ENCODE measurements around the gene TMEM139.

Gene TMEM139

GRCh38 chr7:143269251-143269650 lies 15.5 kb upstream of the TMEM139 start:
- no peaks in the 10 kb centered on the region for H3K9me3 ChIP-seq (ENCODE audit: insufficient read depth, low read length)
- H3K36me3 ChIP-seq (ENCODE audit: insufficient read depth, insufficient read length, low read length): peaks cover 11% of the 10 kb centered on the region
- H3K27me3 ChIP-seq (ENCODE audit: insufficient read depth, insufficient read length): no peaks in the 10 kb centered on the region
- TF ChIP-seq YY1 (IDR thresholded peaks at IDR 0.05; ENCODE audit: insufficient read depth, insufficient read length) (no peak), SUZ12 (IDR thresholded peaks at IDR 0.05; ENCODE audit: extremely low read depth, insufficient read depth, insufficient read length) (no peak), ZNF274 (IDR thresholded peaks at IDR 0.05; ENCODE audit: low read depth, low read length) (no peak)
- H3K4me1 ChIP-seq (ENCODE audit: insufficient read depth, insufficient read length): no peaks in the 10 kb centered on the region
- no peak overlapping the region for H3K9ac ChIP-seq (ENCODE audit: insufficient read length, low read depth)
- DNase-seq (ENCODE audit: low read depth, low spot score): no peak
- no peak overlapping the region for H3K4me3 ChIP-seq (ENCODE audit: insufficient read length, low read depth)

GRCh38 chr7:143271240-143271639 lies 13.5 kb upstream of the TMEM139 start:
- no peak for TF ChIP-seq ZNF274 (IDR thresholded peaks at IDR 0.05; ENCODE audit: low read depth, low read length)
- no peak for TF ChIP-seq YY1 (IDR thresholded peaks at IDR 0.05; ENCODE audit: insufficient read depth, insufficient read length)
- no peak for TF ChIP-seq SUZ12 (IDR thresholded peaks at IDR 0.05; ENCODE audit: extremely low read depth, insufficient read depth, insufficient read length)
- Histone ChIP-seq H3K9me3 (ENCODE audit: insufficient read depth, low read length) (no peaks in the 10 kb centered on the region), H3K36me3 (ENCODE audit: insufficient read depth, insufficient read length, low read length) (peaks cover 8% of the 10 kb centered on the region), H3K27me3 (ENCODE audit: insufficient read depth, insufficient read length) (no peaks in the 10 kb centered on the region), H3K9ac (ENCODE audit: insufficient read length, low read depth) (no peak overlapping the region), H3K4me1 (ENCODE audit: insufficient read depth, insufficient read length) (no peaks in the 10 kb centered on the region), H3K4me3 (ENCODE audit: insufficient read length, low read depth) (no peak overlapping the region)
- DNase-seq (ENCODE audit: low read depth, low spot score): no peak

GRCh38 chr7:143272871-143273270 lies 11.9 kb upstream of the TMEM139 start:
- DNase-seq (ENCODE audit: low read depth, low spot score): no peak
- Histone ChIP-seq H3K4me3 (ENCODE audit: insufficient read length, low read depth) (no peak overlapping the region), H3K9ac (ENCODE audit: insufficient read length, low read depth) (no peak overlapping the region), H3K4me1 (ENCODE audit: insufficient read depth, insufficient read length) (no peaks in the 10 kb centered on the region), H3K27me3 (ENCODE audit: insufficient read depth, insufficient read length) (no peaks in the 10 kb centered on the region), H3K9me3 (ENCODE audit: insufficient read depth, low read length) (no peaks in the 10 kb centered on the region), H3K36me3 (ENCODE audit: insufficient read depth, insufficient read length, low read length) (peaks cover 4% of the 10 kb centered on the region)
- TF ChIP-seq YY1 (IDR thresholded peaks at IDR 0.05; ENCODE audit: insufficient read depth, insufficient read length) (no peak), ZNF274 (IDR thresholded peaks at IDR 0.05; ENCODE audit: low read depth, low read length) (no peak), SUZ12 (IDR thresholded peaks at IDR 0.05; ENCODE audit: extremely low read depth, insufficient read depth, insufficient read length) (no peak)

- TF ChIP-seq ZNF274 (IDR thresholded peaks at IDR 0.05; ENCODE audit: low read depth, low read length) (no peak), SUZ12 (IDR thresholded peaks at IDR 0.05; ENCODE audit: extremely low read depth, insufficient read depth, insufficient read length) (no peak), YY1 (IDR thresholded peaks at IDR 0.05; ENCODE audit: insufficient read depth, insufficient read length) (no peak)
- Histone ChIP-seq H3K4me1 (ENCODE audit: insufficient read depth, insufficient read length) (no peaks in the 10 kb centered on the region), H3K9me3 (ENCODE audit: insufficient read depth, low read length) (no peaks in the 10 kb centered on the region), H3K36me3 (ENCODE audit: insufficient read depth, insufficient read length, low read length) (no peaks in the 10 kb centered on the region), H3K9ac (ENCODE audit: insufficient read length, low read depth) (no peak overlapping the region), H3K27me3 (ENCODE audit: insufficient read depth, insufficient read length) (no peaks in the 10 kb centered on the region), H3K4me3 (ENCODE audit: insufficient read length, low read depth) (no peak overlapping the region)
- DNase-seq (ENCODE audit: low read depth, low spot score): no peak
Observed at GRCh38 chr7:143279186-143280098, 5.3 kb upstream of the TMEM139 start.

- no peak overlapping the region for H3K9ac ChIP-seq (ENCODE audit: insufficient read length, low read depth)
- no peaks in the 10 kb centered on the region for H3K27me3 ChIP-seq (ENCODE audit: insufficient read depth, insufficient read length)
- no peak for DNase-seq (ENCODE audit: low read depth, low spot score)
- TF ChIP-seq SUZ12 (IDR thresholded peaks at IDR 0.05; ENCODE audit: extremely low read depth, insufficient read depth, insufficient read length) (no peak), ZNF274 (IDR thresholded peaks at IDR 0.05; ENCODE audit: low read depth, low read length) (no peak), YY1 (IDR thresholded peaks at IDR 0.05; ENCODE audit: insufficient read depth, insufficient read length) (no peak)
- H3K4me3 ChIP-seq (ENCODE audit: insufficient read length, low read depth): no peak overlapping the region
- H3K36me3 ChIP-seq (ENCODE audit: insufficient read depth, insufficient read length, low read length): no peaks in the 10 kb centered on the region
- H3K4me1 ChIP-seq (ENCODE audit: insufficient read depth, insufficient read length): peaks cover 2% of the 10 kb centered on the region
- H3K9me3 ChIP-seq (ENCODE audit: insufficient read depth, low read length): no peaks in the 10 kb centered on the region
Observed at GRCh38 chr7:143280160-143280559, 4.6 kb upstream of the TMEM139 start.

GRCh38 chr7:143280566-143280965 lies 4.2 kb upstream of the TMEM139 start:
- no peak for DNase-seq (ENCODE audit: low read depth, low spot score)
- no peaks in the 10 kb centered on the region for H3K9me3 ChIP-seq (ENCODE audit: insufficient read depth, low read length)
- no peaks in the 10 kb centered on the region for H3K27me3 ChIP-seq (ENCODE audit: insufficient read depth, insufficient read length)
- H3K4me1 ChIP-seq (ENCODE audit: insufficient read depth, insufficient read length): peaks cover 2% of the 10 kb centered on the region
- H3K4me3 ChIP-seq (ENCODE audit: insufficient read length, low read depth): no peak overlapping the region
- TF ChIP-seq YY1 (IDR thresholded peaks at IDR 0.05; ENCODE audit: insufficient read depth, insufficient read length): no peak
- no peaks in the 10 kb centered on the region for H3K36me3 ChIP-seq (ENCODE audit: insufficient read depth, insufficient read length, low read length)
- no peak overlapping the region for H3K9ac ChIP-seq (ENCODE audit: insufficient read length, low read depth)

GRCh38 chr7:143281529-143281928 lies 3.2 kb upstream of the TMEM139 start:
- no peak for TF ChIP-seq SUZ12 (IDR thresholded peaks at IDR 0.05; ENCODE audit: extremely low read depth, insufficient read depth, insufficient read length)
- TF ChIP-seq YY1 (IDR thresholded peaks at IDR 0.05; ENCODE audit: insufficient read depth, insufficient read length): no peak
- TF ChIP-seq ZNF274 (IDR thresholded peaks at IDR 0.05; ENCODE audit: low read depth, low read length): no peak
- Histone ChIP-seq H3K9ac (ENCODE audit: insufficient read length, low read depth) (no peak overlapping the region), H3K36me3 (ENCODE audit: insufficient read depth, insufficient read length, low read length) (no peaks in the 10 kb centered on the region), H3K27me3 (ENCODE audit: insufficient read depth, insufficient read length) (no peaks in the 10 kb centered on the region), H3K4me3 (ENCODE audit: insufficient read length, low read depth) (no peak overlapping the region), H3K4me1 (ENCODE audit: insufficient read depth, insufficient read length) (peaks cover 2% of the 10 kb centered on the region), H3K9me3 (ENCODE audit: insufficient read depth, low read length) (peaks cover 6% of the 10 kb centered on the region; the same call in 1 of the 2 replicates)
- no peak for DNase-seq (ENCODE audit: low read depth, low spot score)

Measured in NT2/D1 (cell line).